Measurements from ENCODE around the gene DCTD. TPM values are rescaled to one million over a fixed set of nuclear protein-coding genes. Genes with fewer than 3 reads are reported as not detected.

The DCTD gene
- total RNA-seq, 1 donor from 2014 or later = 90.1 TPM

DNA sequence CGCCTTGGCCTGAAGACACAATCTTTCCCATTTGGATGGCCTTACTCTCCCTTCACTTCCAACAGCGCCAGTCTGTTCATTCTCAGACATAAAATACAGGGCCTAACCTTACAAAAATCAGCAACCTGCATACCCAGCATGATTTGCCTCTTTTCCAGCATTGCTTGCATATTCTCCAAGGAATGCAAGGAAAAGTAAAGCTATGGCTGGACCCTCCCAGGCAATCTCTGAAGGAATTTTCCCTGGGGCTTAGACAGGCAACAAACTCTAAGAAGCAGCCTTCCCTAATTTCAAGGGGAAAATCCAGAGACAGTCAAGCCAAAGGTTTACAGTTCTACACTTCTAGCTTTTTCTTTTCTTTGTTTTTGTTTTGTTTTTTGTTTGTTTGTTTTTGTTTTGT is 3.6 kb downstream of the DCTD start:
- peaks cover 60% of the 10 kb centered on the region for H3K36me3 ChIP-seq
- ATAC-seq (no peak), DNase-seq (no peak)
- intact Hi-C loops (cut with DNase I) = no loop called here
- H3K27ac ChIP-seq = no peak overlapping the region
- H3K4me3 ChIP-seq = no peak overlapping the region
- peaks cover 18% of the 10 kb centered on the region for H3K4me1 ChIP-seq
- no peaks in the 10 kb centered on the region for H3K9me3 ChIP-seq
- TF ChIP-seq, protein P1, sequence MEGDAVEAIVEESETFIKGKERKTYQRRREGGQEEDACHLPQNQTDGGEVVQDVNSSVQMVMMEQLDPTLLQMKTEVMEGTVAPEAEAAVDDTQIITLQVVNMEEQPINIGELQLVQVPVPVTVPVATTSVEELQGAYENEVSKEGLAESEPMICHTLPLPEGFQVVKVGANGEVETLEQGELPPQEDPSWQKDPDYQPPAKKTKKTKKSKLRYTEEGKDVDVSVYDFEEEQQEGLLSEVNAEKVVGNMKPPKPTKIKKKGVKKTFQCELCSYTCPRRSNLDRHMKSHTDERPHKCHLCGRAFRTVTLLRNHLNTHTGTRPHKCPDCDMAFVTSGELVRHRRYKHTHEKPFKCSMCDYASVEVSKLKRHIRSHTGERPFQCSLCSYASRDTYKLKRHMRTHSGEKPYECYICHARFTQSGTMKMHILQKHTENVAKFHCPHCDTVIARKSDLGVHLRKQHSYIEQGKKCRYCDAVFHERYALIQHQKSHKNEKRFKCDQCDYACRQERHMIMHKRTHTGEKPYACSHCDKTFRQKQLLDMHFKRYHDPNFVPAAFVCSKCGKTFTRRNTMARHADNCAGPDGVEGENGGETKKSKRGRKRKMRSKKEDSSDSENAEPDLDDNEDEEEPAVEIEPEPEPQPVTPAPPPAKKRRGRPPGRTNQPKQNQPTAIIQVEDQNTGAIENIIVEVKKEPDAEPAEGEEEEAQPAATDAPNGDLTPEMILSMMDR (IDR thresholded peaks at IDR 0.05) = no peak
- no peaks in the 10 kb centered on the region for H3K27me3 ChIP-seq (ENCODE audit: low read depth)

DNA sequence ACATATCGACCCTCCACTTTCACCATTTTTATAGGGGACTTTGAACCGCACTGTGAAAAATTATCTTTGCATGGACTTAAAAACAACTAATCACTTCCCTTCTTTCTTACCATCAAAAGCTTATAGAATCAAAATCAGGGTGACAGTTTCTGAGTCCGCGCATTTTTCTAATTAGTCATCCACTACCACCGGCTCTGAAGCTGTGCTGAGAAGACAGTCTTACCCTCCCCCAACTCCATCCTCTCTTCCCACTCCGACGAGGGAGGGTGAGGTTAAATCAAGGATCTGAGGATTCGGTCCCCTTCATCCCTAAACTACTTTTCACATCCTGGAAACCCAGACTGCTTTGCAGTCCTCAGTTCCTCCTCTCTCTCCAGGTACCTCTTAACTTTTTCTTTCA is 4.2 kb downstream of the DCTD start:
- no peak for DNase-seq
- peaks cover 61% of the 10 kb centered on the region for H3K36me3 ChIP-seq
- H3K27me3 ChIP-seq (ENCODE audit: low read depth) = no peaks in the 10 kb centered on the region
- H3K27ac ChIP-seq = no peak overlapping the region
- no peak for ATAC-seq
- intact Hi-C loops (cut with DNase I) = no loop called here
- TF ChIP-seq, protein P1 (IDR thresholded peaks at IDR 0.05) = no peak
- peaks cover 12% of the 10 kb centered on the region for H3K4me1 ChIP-seq
- no peaks in the 10 kb centered on the region for H3K9me3 ChIP-seq
- H3K4me3 ChIP-seq = no peak overlapping the region

GRCh38 chr4:182908124-182908523 is 9.1 kb downstream of the DCTD start:
- Histone ChIP-seq H3K4me3 (no peak overlapping the region), H3K27ac (no peak overlapping the region), H3K9me3 (no peaks in the 10 kb centered on the region), H3K36me3 (peaks cover 65% of the 10 kb centered on the region), H3K27me3 (ENCODE audit: low read depth) (no peaks in the 10 kb centered on the region), H3K4me1 (no peaks in the 10 kb centered on the region)
- DNase-seq (no peak), ATAC-seq (no peak)
- intact Hi-C loops (cut with DNase I) = no loop called here
- TF ChIP-seq, protein P1 (IDR thresholded peaks at IDR 0.05) = no peak

DNA sequence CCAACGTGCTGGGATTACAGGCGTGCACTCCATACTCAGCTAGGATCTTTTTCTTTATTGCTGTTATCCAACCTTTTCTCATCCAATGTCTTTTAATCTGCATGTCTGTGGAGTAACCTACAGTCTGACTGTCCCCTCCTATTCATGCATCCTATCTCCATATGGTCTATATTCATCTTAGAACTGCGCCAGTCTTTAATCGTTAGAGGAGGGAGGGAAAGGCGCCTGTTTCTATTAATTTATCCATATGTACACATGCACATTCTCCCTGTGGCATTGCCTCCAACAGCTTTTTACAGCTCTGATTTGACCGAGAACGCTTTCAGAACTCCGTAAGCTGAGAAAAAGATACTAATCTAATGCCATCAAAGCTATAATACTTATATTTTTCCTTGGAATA is 9.8 kb downstream of the DCTD start:
- Histone ChIP-seq H3K27ac (no peak overlapping the region), H3K27me3 (ENCODE audit: low read depth) (no peaks in the 10 kb centered on the region), H3K9me3 (no peaks in the 10 kb centered on the region), H3K4me3 (no peak overlapping the region), H3K4me1 (no peaks in the 10 kb centered on the region), H3K36me3 (peaks cover 65% of the 10 kb centered on the region)
- ATAC-seq (no peak), DNase-seq (no peak)
- TF ChIP-seq, protein P1 (IDR thresholded peaks at IDR 0.05) = no peak
- intact Hi-C loops (cut with DNase I) = no loop called here

- Histone ChIP-seq H3K4me3 (no peak overlapping the region), H3K27me3 (ENCODE audit: low read depth) (no peaks in the 10 kb centered on the region), H3K4me1 (no peaks in the 10 kb centered on the region), H3K9me3 (no peaks in the 10 kb centered on the region), H3K27ac (no peak overlapping the region), H3K36me3 (peaks cover 67% of the 10 kb centered on the region)
- DNase-seq (no peak), ATAC-seq (no peak)
- intact Hi-C loops (cut with DNase I) = no loop called here
- TF ChIP-seq, protein P1 (IDR thresholded peaks at IDR 0.05) = no peak
These were observed 10.4 kb downstream of the DCTD start for GRCh38 chr4:182906786-182907185.

- Histone ChIP-seq H3K4me3 (no peak overlapping the region), H3K27ac (no peak overlapping the region), H3K4me1 (no peaks in the 10 kb centered on the region), H3K9me3 (no peaks in the 10 kb centered on the region), H3K27me3 (ENCODE audit: low read depth) (no peaks in the 10 kb centered on the region), H3K36me3 (peaks cover 63% of the 10 kb centered on the region)
- ATAC-seq (no peak), DNase-seq (no peak)
- TF ChIP-seq, protein P1 (IDR thresholded peaks at IDR 0.05) = no peak
- intact Hi-C loops (cut with DNase I) = no loop called here
These were observed 12.1 kb downstream of the DCTD start for GRCh38 chr4:182905038-182905437.
